ENCODE data around the gene SUSD3. TPM values are rescaled to one million over a fixed set of nuclear protein-coding genes. Genes with fewer than 3 reads are reported as not detected.
A peak's percentile ranks its signal among the peaks of the same experiment; 100 is the strongest.

SUSD3 gene
- total RNA-seq, 2 donors from 2014 or later: 0.95 to 2.0 TPM

- intact Hi-C loops (cut with DNase I, micrococcal nuclease): no loop called here
- ATAC-seq: peak; percentile 83
- no peak for DNase-seq
Observed at GRCh38 chr9:93086447-93087224, 28.1 kb downstream of the SUSD3 start.

DNA sequence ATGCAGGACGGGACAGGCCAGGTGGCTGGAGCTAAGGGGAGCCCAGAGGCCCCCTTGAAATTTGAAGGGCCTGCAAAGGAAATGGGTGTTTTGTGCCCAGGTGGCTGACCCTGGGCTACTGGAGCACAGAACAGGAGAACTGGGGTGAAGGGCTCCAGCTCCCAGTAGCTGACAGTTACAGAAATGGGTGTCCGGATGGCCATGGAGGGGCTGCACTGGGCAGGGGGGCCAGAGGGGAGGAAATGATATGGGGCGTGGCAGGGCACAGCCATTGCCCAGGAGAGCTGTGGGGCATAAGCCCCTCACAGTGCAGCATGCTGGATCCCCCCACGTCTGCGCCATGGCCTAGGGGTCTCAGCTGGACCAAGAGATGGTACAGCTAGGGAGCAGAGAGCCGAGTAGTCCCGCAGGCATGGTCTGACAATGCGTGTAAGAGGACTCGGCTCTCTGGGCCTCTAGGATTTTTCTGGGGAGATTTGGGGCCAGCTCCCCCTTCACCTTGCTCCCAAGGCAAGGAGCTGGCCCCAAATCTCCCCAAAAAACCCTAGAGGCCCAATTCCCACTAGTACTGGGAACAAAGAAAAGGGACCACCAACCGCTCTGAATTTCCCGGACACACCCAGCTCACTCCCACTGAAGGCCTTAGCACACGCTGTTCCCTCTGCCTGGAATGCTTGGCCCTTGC, 29.6 kb downstream of the SUSD3 start:
- ATAC-seq (no peak), DNase-seq (no peak)

GRCh38 chr9:93088656-93089015, 30.1 kb downstream of the SUSD3 start:
- intact Hi-C loops (cut with DNase I, micrococcal nuclease): no loop called here
- ATAC-seq: no peak
- DNase-seq: no peak

More for the DNA sequence above, 29.6 kb downstream of the SUSD3 start:
- intact Hi-C loops (cut with DNase I, micrococcal nuclease): no loop called here

DNA sequence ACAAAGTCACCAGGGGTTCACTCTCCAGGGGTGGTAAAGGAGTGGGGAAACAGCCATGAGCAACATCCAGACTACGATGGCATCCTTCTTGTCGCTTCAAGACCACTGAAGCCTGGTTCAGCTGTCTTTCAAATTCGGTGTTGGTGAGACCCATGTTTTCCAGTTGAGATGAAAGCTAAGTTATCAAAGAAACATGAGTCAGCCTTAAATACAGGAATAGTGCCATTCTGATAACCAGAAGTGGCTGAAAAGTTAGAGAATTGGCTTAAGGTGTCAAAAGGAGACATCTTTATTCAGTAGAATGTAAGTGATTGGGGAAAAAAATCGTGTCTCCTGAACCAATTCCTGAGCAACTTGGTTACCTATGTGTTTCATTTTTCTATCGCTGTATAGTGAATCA, 30.5 kb downstream of the SUSD3 start:
- DNase-seq: no peak
- intact Hi-C loops (cut with DNase I, micrococcal nuclease): no loop called here
- no peak for ATAC-seq

DNA sequence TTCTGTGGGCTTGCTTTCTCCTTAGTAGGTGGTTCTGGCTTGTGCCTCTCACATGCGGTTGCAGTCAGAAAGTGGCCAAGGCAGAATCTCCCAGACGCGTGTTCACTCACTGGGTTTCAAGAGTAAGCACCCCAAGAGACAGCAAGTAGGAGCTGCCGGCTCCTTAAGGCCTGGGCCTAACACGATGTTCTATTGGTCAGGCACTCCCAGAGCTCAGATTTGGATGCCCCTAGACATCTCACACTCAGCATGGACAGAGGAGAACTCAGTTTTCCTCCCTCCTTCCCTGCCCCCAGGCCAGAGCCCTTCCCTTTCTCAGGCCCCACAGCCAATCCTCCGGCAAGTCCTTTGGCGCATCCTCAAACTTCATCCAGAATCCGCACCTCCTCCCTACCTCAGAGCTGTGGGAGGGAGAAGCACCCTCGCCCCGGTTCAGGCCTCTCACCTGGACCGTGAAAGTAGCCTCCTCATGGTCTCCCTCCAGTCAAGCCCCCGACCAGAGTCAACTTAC, 31.0 kb downstream of the SUSD3 start:
- ATAC-seq (no peak), DNase-seq (no peak)
- intact Hi-C loops (cut with DNase I, micrococcal nuclease): no loop called here

GRCh38 chr9:93090091-93090655, 31.7 kb downstream of the SUSD3 start:
- DNase-seq: no peak
- ATAC-seq: no peak
- intact Hi-C loops (cut with DNase I, micrococcal nuclease): no loop called here

DNA sequence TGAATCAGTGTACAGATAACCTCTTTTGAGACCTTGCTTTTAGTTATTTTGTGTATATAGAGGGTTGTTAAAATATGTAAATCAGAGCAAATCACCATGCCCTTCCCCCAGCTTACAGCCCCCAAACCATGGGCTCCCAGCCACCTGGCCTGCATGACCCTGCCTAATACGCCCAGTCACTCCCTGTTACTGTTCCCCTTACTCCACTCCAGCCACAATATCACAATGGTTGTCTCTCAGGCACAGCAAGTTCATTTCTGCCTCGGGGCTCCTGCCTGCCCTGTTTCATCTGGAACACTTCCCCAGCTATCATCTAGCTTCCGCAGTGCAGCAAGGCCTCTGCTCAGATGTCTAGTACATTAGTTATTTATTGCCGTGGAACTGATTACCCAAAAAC, 32.6 kb downstream of the SUSD3 start:
- ATAC-seq (no peak), DNase-seq (no peak)
- intact Hi-C loops (cut with DNase I, micrococcal nuclease): no loop called here

DNA sequence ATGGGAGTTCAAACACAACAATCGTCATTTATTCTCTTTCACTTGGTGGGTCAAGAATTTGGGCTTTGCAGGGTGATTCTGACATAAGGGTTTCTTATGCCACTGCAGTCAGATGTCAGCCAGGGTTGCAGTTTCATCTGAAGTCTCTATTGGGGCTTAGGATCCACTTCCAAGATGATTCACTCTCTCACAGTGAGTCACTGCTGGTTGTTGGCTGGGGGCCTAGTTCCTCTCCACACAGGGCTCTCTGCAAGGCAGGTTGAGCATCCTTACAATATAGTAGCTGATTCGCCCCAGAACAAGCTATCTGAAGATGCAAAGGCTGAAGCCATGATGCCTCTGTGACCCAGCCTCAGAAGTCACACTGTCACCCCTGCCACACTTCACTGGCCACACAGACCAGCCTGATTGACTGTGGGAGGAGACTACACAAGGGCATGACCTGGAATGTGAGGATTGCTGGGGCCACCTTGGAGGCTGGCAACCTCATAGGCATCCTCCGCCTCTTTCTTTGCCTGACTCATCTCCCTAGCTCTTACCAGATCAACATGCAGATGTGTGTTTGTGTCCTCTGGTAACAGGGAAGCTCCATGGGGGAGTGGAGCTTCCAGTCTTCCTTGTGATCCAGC, 33.1 kb downstream of the SUSD3 start:
- peak in 1 of 2 donors; percentile 36 for DNase-seq
- ATAC-seq: no peak
- intact Hi-C loops (cut with DNase I, micrococcal nuclease): no loop called here

DNA sequence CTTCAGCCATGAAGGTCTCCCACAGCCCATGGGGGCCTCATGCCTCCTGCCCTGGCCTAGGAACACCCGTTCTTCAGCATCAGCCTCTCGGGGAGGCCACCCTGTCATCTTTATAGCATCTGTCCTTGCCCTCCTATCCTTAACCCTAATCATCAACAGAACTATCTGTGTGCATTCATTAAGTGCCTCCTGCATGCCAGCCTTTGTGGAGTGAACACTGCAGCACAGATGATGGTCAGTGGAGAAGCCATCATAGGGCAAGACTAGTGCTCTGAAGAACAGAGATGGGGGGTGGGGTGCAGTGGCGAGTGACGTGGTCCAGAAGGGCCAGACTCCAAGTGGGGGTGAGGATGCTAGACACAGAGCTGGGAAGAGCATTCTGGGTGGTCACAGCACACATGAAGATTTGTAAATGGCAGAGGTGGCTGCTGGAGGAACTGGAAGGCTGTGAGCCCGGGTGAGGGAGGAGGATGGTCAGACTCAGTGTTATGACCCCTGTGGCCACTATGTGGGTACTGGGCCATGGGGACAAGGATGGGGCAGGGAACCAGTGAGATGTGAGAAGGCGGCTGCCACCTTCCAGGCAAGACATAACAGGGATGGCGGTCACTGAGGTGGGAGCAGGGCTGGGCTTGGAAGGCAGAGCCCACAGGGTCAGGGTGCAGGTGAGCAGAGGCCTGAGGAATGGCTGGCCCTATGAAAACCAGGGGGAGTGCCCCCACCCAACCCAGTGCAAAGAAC, 33.9 kb downstream of the SUSD3 start:
- intact Hi-C loops (cut with DNase I, micrococcal nuclease): no loop called here
- DNase-seq (peak in 1 of 2 donors; percentile 28), ATAC-seq (no peak)

- intact Hi-C loops (cut with DNase I, micrococcal nuclease): no loop called here
- ATAC-seq (no peak), DNase-seq (peak; percentile 33 to 44)
Observed at GRCh38 chr9:93093127-93093876, 34.8 kb downstream of the SUSD3 start.

DNA sequence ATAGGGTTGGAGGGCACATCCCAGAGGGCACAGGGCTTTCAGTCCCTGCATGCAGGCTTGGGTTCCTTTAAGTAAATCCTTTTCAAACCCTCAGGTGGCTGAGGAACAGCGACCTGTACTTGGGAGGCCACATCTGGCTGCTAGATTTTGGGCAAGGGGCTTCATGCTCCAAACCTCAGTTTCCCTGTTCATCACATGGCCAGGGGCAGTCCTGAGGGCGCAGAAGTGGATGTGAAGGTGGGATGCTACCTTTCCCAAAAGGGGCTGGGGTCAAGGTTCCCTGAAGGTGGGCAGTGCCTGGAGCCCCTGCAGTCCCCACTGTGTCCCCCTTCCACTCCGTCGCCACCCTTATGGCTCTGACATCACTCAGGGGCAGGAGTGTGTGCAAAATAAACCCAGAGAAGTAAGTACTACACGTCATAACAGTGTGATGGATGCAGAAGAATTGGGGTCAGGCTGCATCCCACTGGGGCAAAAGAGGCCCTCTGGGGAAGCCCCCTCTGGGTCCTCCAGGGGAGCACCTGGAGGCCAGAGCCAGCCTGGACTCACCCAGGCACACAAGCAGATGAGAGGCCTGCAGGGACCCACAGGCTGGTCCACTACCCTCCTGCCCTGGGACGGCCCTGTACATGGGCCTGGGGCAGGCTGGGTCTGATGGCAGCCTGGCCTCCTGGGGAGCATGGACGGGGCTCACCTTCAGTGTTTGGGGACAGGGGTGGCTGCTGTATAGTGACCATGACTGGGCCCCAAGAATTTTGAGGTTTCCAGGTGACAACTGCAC, 35.6 kb downstream of the SUSD3 start:
- intact Hi-C loops (cut with DNase I, micrococcal nuclease): no loop called here
- DNase-seq (peak; percentile 30 to 38), ATAC-seq (no peak)

DNA sequence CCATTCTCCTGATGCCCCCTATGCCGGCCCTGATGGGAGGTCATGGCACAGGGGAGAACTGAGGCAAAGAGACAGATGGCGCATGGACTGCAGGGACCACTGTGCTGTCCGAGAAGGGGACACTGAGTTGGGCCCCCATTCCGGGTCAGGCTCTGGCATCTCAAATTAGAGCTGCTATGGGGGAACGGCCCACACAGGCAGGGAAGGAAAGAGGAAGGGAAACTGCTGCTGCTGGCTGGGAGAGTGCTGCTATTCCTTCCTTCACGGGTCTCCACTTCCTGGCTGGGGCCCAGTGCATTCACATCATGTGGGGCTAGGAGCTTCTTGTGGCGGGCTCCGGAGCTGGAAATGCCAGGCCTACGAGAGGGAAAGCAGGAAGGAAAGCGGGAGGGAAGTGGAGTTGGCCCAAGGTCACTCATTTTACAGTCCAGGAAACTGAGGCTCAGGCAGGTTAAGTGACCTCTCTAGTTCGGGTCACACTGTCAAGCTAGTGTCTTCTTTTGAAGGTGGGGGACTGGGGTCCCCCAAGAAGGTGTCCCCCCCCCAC, 36.2 kb downstream of the SUSD3 start:
- intact Hi-C loops (cut with DNase I, micrococcal nuclease): no loop called here
- no peak for ATAC-seq
- DNase-seq: peak; percentile 62 to 75

- peak; percentile 76 for ATAC-seq
- intact Hi-C loops (cut with DNase I, micrococcal nuclease): no loop called here
- peak; percentile 100 for DNase-seq
Observed at GRCh38 chr9:93095205-93096130, 37.0 kb downstream of the SUSD3 start.

DNA sequence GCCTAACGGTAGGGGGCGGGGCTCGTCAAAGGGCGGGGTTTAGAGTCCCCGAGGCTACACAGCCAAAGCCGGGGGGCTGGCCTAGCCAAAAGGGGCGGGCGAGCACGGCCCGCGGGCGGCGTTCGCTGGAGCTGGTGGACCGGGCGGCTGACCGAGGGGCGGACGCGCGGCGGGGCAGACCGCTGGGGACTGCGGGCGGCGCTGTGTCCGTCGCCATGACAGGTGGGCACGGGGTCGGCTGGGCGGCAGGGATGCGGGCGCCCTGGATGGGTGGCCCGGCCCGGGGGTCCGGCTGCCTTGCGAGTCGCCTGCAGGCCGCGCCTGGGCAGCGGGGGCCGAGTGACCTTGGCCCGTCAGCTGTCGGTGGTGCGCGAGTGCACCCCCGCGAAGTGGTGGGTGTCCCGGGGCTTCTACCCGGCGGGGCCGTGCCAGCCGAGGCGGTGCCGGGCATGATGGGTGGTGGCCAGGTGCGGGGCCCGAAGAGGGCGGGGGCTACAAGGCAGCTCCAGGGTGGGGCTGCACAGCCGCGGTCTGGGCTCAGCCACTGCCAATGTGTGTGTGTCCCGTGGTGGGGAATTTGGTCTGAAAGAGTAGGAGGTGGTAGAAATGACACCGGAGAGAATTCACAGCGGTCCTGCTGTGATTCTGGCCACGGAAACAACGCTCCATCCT, 37.8 kb downstream of the SUSD3 start, which contains the start of gene CARD19:
Gene CARD19 (plus strand): TSS at position 87 of the 672 bp plus-strand sequence. CDS start 129 bp downstream, at position 216.
- ATAC-seq (peak; percentile 44), DNase-seq (peak; percentile 81)
- intact Hi-C loops (cut with DNase I, micrococcal nuclease): no loop called here

- intact Hi-C loops (cut with DNase I, micrococcal nuclease): no loop called here
- no peak for ATAC-seq
- no peak for DNase-seq
Observed at GRCh38 chr9:93096811-93097382, 38.4 kb downstream of the SUSD3 start.
